Measurements from ENCODE around the gene LCN6. TPM values are rescaled to one million over a fixed set of nuclear protein-coding genes. Genes with fewer than 3 reads are reported as not detected.
A peak's percentile ranks its signal among the peaks of the same experiment; 100 is the strongest.

LCN6 gene
- total and polyA plus RNA-seq, 12 donors, result 0.43 to 25.4 (median 2.2) TPM; not detected in 6

GRCh38 chr9:136750526-136750925 is 2.2 kb upstream of the LCN6 start:
- H3K4me3 ChIP-seq, result no peak overlapping the region
- DNase-seq, result no peak
- no peak overlapping the region for H3K27ac ChIP-seq
- no peaks in the 10 kb centered on the region for H3K36me3 ChIP-seq (replicated peaks in 1 of 2)
- H3K9me3 ChIP-seq (replicated peaks in 1 of 3), result no peaks in the 10 kb centered on the region
- no peaks in the 10 kb centered on the region for H3K27me3 ChIP-seq
- TF ChIP-seq POLR2A (IDR thresholded peaks at IDR 0.05) (no peak), CTCF (IDR thresholded peaks at IDR 0.05) (no peak)
- H3K4me1 ChIP-seq (replicated peaks in 1 of 2), result peaks cover 5 to 9% of the 10 kb centered on the region in 2 donors
- intact Hi-C loops (cut with DNase I), result no loop called here
- 61 to 74% (median 68%) methylated on average over 2 of the region's 2 CpGs for WGBS, 4 donors

GRCh38 chr9:136748666-136749611 is 614 bp upstream of the LCN6 start:
- Histone ChIP-seq H3K4me1 (replicated peaks in 1 of 2) (peaks cover 5 to 9% of the 10 kb centered on the region in 2 donors), H3K9me3 (replicated peaks in 1 of 3) (no peaks in the 10 kb centered on the region), H3K27me3 (no peaks in the 10 kb centered on the region), H3K27ac (no peak overlapping the region), H3K36me3 (replicated peaks in 1 of 2) (no peaks in the 10 kb centered on the region), H3K4me3 (no peak overlapping the region)
- TF ChIP-seq POLR2A (IDR thresholded peaks at IDR 0.05), result no peak
- no peak for TF ChIP-seq CTCF (IDR thresholded peaks at IDR 0.05)
- WGBS, 4 donors, result 42 to 61% (median 58%) methylated on average over 11 to 21 of the region's 21 CpGs
- DNase-seq, result peak in 5 of 7 donors; percentile 54 to 68 (median 64)
- intact Hi-C loops (cut with DNase I), result no loop called here

GRCh38 chr9:136747161-136748060 is 914 bp downstream of the LCN6 start:
- peaks cover 12% of the 10 kb centered on the region for H3K27me3 ChIP-seq
- no peaks in the 10 kb centered on the region for H3K36me3 ChIP-seq (replicated peaks in 1 of 2)
- peaks cover 5 to 9% of the 10 kb centered on the region in 2 donors for H3K4me1 ChIP-seq (replicated peaks in 1 of 2)
- 85 to 93% (median 91%) methylated on average over 13 to 22 of the region's 22 CpGs for WGBS, 4 donors
- no peak overlapping the region for H3K4me3 ChIP-seq
- no peak overlapping the region for H3K27ac ChIP-seq
- H3K9me3 ChIP-seq (replicated peaks in 1 of 3), result no peaks in the 10 kb centered on the region
- TF ChIP-seq CTCF (IDR thresholded peaks at IDR 0.05) (no peak), POLR2A (IDR thresholded peaks at IDR 0.05) (no peak)
- intact Hi-C loops (cut with DNase I), result no loop called here
- no peak for DNase-seq

GRCh38 chr9:136746621-136747020 is 1.7 kb downstream of the LCN6 start:
- Histone ChIP-seq H3K4me3 (no peak overlapping the region), H3K4me1 (replicated peaks in 1 of 2) (peaks cover 5 to 9% of the 10 kb centered on the region in 2 donors), H3K36me3 (replicated peaks in 1 of 2) (no peaks in the 10 kb centered on the region), H3K9me3 (replicated peaks in 1 of 3) (no peaks in the 10 kb centered on the region), H3K27me3 (peaks cover 20% of the 10 kb centered on the region), H3K27ac (no peak overlapping the region)
- DNase-seq, result no peak
- whole genome bisulfite sequencing, 4 donors, result 83 to 98% (median 94%) methylated on average over 3 to 18 of the region's 18 CpGs
- no peak for TF ChIP-seq POLR2A (IDR thresholded peaks at IDR 0.05)
- TF ChIP-seq CTCF (IDR thresholded peaks at IDR 0.05), result no peak
- intact Hi-C loops (cut with DNase I), result no loop called here
